NCI-H748 (cell line): ENCODE data around the gene TREML1.

Source experiments
- DNase-seq: peaks from one replicate; lab custom pipeline; 2025; ENCODE audit not compliant: unreplicated experiment; lab: John Stamatoyannopoulos, UW

The TREML1 gene

DNA sequence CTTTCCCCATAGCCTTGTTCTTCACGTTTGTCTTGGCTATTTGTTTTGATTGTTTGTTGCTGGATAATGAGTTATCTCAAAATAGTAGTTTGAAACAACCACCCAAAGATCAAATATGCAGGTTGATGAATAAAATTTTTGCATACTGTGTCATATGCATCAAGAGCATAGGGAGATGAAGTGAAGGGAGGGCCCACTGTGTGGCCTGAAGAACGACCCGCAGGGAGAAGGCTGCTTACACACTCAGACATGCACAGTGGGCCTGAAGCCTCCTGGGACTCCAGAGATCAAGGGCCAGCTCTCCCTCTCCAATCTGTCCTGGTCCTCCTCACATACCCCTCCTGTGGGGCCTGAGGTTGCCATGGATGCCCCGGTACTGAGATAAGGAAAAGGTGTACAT, 25.0 kb upstream of the TREML1 start:
- no peak for DNase-seq

DNA sequence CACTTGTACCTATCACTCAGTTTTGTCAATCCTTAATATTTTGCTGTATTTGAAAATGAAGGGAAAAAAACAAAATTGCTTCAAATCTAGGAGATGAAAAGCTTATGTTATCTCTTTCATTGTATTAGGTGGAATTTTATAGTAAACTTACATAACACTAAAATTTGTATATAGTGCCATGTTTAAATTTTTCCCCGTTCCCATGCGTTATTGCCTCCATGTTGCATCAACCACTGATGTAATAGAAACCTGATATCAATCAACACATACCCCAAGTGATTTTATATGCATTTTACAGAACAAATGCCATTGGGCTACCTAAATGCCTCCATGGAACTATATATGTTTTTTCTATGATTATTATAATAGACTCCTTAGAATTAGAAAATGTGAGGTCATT, 23.5 kb upstream of the TREML1 start:
- no peak for DNase-seq

DNA sequence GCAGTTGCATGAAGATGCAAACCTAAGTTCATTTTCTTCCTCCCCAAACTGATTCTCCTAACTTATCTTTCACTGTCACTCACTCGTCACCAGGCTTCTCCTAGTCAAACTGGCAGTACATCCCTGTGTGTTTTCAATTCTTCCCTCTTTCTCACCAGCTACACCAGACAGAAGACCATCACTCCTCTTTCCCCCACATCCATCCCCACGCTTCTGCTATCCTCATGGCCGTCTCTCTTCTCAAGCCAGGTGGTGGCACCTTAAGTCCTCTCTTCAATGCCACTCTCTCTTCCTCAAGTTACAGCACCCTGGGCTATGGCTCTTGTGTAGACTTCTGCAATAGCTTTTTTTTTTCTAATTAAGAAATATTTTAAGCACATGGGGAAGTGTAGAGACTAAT, 23.1 kb upstream of the TREML1 start:
- no peak for DNase-seq

DNA sequence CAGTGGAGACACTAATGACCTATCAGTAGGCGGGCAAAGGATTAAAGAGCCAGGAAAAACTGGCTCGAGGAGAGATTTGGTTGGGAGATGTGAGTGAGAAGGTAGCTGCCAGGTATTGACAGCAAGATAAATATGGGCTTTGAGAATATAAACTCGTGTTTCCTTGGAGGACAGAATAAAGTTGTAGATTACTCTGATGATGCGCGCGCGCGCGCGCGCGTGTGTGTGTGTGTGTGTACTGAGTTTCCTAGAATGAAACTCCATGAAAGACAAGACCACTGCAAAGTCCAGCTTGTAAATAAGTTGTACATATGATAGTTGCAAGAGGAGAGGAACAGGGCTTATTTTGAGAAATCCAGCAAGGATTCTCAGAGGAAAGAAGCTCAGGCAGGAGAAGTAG, 22.0 kb upstream of the TREML1 start:
- DNase-seq: no peak

DNA sequence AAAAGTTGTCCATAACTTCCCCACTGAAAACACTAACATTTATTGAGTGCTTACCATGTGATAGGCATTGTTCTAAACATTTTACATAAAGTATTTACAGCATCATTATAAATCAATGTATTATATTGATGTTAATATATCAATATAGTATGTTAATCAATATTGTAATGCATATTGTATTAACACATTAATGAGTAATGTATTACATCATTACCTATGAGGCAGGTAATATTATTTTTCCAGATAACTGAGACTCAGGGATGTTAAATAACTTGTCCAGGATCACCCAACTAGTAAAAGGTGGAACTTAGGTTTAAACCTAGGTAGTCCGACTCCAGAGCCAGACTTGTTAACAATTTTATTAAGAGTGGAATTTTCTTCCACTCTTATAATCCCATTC, 20.9 kb upstream of the TREML1 start:
- DNase-seq: no peak

DNA sequence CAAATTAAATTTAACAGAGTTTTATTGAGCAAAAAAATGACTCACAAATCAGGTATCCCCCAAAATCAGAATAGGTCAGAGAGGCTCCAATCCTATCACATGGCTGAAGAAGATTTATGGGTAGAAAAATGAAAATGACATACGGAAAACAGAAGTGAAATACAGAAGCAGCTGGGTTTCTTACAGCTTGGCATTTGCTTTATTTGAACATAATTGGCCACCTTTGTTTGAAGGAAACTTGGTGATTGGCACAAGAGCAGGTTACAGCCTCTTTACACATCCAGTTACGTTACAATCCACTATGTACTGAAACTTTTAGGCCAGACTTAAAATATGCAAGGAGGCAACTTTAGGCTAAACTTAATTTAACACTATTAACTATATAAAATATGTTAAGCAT, 20.5 kb upstream of the TREML1 start:
- no peak for DNase-seq

DNA sequence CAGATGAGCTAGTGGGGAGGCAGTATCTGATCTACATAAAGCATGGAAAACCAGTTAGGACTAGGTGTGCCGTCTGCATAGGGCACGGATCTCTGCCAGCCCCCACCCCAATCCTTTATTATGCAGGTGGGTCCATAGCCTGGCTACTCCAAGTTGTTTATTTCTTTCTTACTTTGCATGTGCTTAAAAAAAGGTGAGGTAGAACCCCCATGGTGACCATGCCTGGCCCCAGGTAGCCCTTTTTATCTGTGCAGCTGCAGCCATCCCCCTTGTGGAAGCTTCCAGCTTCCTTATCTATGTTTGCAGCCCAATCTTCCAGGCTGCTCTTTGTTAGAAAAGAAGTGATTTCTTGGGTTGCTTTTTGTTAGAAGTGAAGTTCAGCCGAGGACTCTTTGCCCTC, 17.8 kb upstream of the TREML1 start:
- DNase-seq: no peak

DNA sequence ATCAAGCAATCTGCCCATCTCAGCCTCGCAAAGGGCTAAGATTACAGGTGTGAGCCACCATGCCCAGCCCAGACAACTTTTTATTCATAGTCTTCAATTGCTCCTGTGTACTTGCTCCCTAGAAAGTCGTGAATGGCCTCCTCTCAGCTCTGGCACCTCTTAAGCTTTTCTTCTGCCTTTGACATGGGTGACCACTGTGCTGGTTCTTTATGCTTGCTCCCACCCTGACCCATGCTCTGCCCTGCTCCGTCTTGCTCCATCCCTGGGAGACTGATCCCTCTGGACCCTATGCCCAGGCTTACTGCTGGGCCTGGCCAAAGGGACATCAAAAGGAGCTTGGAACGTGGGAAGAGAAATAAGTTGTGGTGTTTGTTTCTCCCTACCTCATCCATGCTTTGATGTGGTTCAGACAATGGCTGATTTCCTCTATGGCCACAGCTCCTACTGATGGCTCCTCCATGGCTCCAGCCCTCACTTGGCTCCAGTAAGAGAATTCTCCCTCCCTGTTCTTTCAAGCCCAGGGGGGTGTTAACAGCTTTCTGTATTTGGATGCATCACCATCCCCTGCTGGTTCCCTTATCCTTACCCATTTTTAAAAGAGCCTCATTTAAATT, 16.5 kb upstream of the TREML1 start:
- DNase-seq: no peak

DNA sequence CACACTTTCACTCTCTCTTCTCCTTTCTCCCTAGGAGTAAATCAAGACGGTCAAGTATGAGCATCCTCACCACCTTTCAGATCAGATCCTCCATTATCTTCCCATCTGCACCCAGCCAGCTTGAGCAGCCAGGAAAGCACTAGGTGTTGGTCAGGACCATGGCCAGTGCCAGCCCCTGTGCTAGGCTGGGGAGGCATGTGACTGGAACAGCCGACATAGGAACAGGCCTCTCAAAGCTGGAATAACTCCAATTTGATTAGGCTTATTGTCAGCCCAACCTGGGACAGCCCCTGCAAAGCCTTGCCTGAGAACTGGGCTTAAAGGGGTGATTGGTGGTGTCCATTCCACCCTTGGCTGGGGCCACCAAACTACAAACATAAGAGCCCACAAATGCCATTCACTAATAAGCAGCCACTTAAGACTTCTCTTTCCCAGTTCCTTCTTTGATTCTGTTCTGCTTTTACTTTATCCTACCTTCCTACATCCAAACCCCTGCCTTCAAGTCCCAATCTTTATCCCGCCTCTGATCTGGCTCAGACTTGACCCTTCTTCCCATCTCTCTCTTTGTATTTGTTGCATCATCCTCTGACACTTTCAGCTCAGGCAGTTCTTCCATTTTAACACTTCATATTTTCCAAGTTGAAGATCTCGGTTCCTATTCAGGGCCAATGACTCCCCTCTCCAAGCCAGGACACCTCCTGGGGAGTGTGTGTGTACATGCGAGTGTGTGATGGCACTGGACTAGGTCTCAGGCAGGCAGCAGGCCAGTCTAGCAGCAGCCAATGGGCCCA, 13.2 kb upstream of the TREML1 start:
- DNase-seq: no peak

DNA sequence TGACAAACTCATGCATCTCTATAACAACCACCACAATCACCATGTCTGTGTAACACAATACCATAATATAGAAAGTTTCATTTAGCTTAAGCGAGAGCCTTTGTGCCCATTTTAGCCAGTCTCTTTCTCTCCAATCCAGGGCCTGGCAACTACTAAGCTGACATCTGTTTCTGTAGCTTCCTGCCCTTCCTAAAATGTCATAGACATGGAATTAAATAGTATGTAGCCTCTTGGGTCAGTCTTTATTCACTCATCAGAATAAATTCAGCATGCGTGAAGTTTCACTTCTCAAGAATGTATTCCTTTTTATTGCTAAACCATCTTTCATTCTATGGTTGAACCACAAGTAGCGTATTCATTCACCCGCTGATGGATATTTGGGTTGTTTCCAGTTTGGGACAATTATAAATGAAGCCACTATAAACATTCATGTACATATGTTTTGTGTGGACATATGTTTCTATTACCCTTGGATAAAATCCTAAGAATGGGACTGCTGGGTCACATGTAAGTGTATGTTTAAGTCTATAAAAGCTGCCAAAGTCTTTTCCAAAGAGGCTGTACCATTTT, 10.5 kb upstream of the TREML1 start:
- DNase-seq: no peak

DNA sequence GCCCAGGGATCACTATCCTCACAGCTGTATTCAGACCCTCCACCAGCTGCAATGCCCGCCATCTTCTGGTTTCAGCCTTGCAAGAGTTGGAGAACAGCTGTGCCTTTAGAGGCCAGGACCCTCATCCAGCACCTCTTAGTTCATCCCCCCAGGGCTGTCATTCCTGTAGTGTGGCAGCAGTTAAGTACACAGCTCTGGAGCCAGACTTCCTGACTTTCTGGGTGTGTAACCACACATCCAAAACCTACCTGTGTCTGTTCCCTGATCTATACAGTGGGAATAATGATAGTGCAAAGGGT, 9.2 kb upstream of the TREML1 start:
- no peak for DNase-seq

DNA sequence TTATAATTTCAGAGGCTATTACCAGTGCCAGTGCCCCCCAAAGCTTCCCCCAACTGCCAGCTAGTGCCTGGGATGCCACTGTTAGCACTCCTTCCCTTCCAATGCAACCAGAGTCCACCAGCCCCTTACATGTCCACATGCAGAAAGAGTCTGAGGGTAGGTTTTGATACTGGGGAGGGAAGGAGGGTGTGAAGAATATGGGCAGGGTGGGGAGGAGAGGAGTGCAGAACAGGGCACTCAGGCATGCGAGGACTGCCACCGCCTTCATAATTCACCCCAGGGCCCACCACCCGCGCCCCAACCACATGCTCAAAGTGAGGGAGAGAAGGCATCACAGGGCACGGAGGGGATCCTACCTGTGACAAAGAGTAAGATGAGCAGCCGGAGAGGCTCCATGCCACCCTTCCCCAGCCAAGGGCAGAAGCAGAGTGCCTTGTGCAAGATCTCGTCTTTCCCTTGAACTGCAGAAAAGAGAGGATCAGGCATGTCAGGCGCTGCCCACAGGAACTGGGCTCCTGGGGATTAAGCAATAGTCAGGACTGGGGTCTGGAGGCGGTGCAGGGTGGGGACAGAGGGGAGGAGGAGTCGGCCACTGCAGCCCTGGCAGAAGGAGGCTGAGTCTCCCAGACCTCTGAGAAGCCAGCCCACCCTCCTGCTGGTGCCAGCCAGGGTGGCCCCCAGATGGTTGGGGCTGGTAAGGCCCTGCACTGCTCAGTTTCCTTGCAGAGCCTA, 8.7 kb upstream of the TREML1 start, which contains the start of gene TREM2:
TSS of gene TREM2 (minus strand) at position 430 of the 732 bp plus-strand sequence. CDS start at position 396, 34 bp downstream.
- DNase-seq: no peak

DNA sequence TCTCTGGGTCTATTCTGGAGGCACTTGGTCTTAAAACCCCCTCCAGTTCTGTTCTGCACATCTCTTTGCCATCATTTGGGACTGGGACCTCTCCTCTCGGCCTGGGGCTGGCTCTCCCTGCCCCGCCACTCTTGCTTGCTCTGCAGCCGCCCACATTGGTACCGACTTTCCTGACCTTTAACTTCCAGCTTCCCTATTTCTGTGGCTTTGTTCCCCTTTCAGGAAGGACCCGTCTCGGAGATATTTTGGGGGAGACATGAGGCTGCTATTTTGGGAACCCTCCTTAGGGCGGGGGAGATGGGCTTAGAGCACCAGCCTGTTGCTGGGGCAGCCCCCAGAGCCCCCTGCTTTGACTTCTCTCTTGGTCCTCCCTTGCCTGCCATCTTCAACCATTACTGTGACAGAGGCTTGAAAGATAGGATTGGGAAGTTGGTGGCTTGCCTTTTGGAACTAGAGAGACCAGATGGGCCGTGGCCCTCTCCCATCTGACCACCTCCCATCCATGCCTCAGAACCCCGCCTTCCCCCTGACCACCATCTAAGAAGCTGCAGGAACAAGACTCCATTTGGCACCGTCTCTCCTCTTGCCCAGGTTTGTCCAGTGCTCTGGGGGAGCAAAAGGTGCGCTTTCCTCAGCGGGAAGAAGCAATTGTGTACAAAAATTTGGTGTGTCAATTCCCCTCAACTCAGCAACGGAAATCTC, 7.9 kb upstream of the TREML1 start:
- DNase-seq: no peak

DNA sequence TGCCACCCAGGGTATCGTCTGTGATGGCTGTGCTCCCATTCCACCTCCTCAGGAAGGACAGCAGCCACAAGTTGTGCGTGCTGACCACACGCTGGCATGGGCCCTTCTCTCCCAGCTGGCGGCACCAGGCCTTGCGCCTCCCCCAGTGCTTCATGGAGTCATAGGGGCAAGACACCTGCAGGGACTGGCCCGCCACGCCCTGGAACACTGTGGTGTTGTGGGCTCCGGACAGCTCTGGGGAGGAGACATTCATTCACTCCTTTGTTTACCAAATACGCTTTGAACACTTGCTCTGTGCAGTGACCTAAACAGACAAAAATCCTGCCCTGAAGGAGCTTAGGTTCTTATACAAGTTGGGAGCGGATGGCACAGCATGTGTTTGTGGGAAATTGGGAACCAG, 7.2 kb upstream of the TREML1 start:
- no peak for DNase-seq

DNA sequence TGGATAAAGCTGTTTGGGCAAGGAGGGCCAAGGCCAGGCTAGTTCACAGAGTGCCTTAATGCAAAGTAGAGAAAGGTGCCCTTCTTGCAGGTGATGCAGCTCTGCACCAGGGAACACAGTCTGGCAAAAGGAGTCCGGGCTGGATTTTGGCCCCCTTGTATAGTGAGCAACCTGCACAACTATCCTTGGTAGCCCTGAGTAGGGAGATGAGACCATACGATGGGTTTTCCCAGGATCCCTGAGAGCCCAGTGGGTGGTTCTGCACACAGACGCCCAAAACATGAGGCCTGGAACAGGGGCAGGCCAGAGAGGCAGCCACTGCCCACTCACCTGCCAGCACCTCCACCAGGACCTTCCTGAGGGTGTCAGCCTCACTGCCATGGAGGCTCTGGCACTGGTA, 6.8 kb upstream of the TREML1 start:
- no peak for DNase-seq

DNA sequence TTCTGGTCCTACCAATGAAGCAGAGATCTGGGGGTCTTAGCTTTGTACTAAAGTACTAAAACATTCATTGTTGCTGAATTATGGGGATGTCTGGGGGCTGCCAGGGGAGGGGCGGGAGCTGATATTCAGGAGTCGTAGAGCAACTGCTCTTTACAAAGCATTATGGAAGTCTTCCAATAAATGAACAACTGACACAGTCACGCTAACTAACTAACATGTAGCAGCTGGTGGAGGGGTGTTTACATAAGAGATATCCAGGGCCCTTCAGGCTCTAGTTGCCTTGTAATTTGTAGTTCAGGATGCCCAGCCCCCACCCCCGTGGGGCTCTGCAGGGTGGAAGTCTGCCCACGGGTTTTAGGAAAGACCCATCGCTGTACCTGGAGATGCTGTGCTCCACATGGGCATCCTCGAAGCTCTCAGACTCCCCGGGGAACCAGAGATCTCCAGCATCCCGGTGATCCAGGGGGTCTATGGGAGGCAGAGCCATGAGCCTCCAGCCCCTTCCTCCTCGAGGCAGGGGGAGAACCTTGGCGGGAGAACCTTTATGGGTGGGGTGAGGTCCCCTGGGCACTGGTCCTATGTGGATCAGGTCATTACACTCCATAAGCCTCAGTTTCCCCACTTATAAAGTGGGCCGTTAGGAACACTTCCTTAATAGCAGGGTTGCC, 5.4 kb upstream of the TREML1 start:
- DNase-seq: peak; percentile 61

DNA sequence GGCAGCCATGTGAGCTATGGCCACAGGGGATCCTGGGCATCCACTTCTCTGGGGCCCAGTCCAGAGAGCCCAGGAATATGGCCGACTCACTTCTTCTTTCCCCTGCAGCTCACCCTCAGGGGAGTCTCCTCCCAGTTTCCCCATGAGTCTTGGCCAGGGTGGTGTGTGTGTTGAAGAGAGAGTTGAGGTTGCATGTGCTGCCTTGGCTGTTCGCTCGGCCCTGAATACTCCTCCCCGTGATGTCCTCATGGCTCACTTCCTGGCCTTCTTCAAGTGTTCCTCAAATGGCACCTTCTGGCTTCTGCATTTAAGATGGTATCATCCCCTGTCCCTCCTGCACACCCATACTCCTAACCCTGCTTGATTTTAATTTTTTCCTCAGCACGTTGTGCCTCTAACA, 3.2 kb upstream of the TREML1 start:
- no peak for DNase-seq

DNA sequence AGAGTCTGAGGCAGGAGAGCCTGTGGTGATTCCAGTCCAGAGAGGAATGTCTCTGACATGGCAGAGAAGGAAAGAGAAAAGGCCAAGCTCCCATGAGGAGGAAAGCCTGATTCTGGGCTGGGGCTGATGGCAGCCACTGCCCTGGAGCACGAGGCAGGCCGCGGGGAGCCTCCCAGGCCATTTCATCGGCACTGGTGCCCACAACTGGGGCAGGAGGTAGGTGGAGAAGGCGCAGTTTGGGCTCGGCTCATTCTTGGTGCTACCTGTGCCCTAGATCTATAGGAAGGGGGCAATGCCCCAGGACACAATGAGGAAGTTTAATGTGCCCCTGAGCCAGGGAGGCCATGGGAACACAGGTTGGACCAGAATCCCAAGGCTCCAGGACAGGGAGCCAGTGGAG, 2.6 kb upstream of the TREML1 start:
- no peak for DNase-seq

DNA sequence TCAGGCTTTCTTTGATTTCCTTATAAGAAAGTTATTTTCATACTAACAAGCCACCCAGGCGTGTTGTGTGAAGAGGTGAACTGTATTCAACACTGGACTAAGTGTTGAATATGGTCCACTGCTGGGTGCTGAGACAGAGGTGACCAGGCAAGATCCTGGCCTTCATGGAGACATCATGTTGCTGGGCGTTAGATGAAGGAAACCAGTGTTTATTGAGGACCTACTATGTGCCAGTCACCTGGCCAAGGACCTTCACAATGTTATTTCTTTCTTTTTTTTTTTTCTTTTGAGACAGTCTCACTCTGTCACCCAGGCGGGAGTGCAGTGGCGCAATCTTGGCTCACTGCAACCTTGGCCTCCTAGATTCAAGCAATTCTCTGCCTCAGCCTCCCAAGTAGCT, 1.9 kb upstream of the TREML1 start:
- DNase-seq: no peak

DNA sequence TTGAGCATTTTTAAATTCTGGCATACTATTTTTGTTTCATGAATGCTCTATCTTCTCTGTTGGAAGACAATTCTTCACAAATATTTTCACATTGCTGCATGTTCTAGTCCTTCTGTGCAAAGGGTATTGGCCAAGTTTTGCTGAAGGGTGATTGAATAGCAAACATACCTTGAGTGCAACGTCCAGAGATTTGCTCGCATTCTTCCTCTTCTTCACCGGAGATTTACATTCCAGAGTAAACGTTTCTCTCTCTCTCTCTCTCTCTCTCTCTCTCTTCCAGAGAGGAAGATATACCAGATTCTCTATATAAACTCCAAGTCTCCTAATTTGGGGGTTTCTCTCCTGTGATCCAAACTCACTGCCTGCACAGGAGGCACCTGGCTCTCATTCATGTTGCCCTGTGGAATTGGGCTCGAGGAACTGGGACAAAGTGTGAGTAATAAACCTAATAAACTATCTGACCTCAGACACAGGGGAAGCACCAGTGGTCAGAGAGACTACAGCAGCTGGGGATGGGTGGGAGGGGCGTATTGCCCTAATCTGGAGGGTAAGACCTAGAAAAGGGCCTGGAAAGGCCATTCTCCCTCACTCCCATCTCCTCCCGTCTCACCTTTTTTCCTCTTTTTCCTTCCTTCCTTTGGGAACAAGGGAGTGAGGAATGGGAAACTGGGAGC, 1.1 kb upstream of the TREML1 start:
- DNase-seq: no peak
